Fibroblast of pulmonary artery (primary cell): ENCODE results near the gene CFTR.
A peak's percentile ranks its signal among the peaks of the same experiment; 100 is the strongest.

Experiments used
- DNase-seq: peaks from one replicate; pipeline ENCODE4 v3.0.0-alpha.2; 2010; ENCODE audit warnings: low read depth
- H3K4me3 ChIP-seq: replicated peaks from 2 replicates; pipeline ENCODE4 v1.5.1; 2011; ENCODE audit warnings: low read depth, mild to moderate bottlenecking, control low read depth, low read length, moderate library complexity
- TF ChIP-seq, protein P1 (sequence below): IDR thresholded peaks from 2 replicates; pipeline ENCODE4 v1.5.1; 2011; ENCODE audit warnings: mild to moderate bottlenecking, control low read depth, low read length, inconsistent platforms; ENCODE audit errors: missing control alignments

Gene CFTR

DNA sequence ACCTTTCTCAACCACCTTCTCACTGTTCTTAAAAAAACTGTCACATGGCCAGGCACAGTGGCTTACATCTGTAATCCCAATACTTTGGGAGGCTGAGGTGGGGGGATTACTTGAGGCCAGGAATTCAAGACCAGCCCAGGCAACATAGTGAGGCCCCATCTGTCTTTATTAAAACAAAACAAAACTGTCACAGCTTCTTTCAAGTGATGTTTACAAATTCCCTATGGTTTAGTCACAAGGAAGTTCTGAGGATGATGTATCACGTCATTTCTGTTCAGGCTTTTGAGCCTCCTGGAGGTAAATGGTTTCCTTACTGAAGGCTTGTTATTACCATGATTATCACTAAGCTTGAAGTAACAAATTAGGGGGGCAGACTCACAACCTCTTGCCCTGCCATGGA lies 186.2 kb downstream of the CFTR start:
- no peak overlapping the region for H3K4me3 ChIP-seq
- DNase-seq, result peak; percentile 78
- TF ChIP-seq, protein P1, sequence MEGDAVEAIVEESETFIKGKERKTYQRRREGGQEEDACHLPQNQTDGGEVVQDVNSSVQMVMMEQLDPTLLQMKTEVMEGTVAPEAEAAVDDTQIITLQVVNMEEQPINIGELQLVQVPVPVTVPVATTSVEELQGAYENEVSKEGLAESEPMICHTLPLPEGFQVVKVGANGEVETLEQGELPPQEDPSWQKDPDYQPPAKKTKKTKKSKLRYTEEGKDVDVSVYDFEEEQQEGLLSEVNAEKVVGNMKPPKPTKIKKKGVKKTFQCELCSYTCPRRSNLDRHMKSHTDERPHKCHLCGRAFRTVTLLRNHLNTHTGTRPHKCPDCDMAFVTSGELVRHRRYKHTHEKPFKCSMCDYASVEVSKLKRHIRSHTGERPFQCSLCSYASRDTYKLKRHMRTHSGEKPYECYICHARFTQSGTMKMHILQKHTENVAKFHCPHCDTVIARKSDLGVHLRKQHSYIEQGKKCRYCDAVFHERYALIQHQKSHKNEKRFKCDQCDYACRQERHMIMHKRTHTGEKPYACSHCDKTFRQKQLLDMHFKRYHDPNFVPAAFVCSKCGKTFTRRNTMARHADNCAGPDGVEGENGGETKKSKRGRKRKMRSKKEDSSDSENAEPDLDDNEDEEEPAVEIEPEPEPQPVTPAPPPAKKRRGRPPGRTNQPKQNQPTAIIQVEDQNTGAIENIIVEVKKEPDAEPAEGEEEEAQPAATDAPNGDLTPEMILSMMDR, result no peak

DNA sequence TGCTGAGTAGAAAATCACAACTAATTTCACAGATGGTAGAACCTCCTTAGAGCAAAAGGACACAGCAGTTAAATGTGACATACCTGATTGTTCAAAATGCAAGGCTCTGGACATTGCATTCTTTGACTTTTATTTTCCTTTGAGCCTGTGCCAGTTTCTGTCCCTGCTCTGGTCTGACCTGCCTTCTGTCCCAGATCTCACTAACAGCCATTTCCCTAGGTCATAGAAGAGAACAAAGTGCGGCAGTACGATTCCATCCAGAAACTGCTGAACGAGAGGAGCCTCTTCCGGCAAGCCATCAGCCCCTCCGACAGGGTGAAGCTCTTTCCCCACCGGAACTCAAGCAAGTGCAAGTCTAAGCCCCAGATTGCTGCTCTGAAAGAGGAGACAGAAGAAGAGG lies 186.9 kb downstream of the CFTR start:
- no peak for DNase-seq
- no peak overlapping the region for H3K4me3 ChIP-seq
- TF ChIP-seq, protein P1, result no peak

DNA sequence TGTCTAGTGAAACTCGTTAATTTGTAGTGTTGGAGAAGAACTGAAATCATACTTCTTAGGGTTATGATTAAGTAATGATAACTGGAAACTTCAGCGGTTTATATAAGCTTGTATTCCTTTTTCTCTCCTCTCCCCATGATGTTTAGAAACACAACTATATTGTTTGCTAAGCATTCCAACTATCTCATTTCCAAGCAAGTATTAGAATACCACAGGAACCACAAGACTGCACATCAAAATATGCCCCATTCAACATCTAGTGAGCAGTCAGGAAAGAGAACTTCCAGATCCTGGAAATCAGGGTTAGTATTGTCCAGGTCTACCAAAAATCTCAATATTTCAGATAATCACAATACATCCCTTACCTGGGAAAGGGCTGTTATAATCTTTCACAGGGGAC lies 187.6 kb downstream of the CFTR start:
- peak; percentile 26 for DNase-seq
- TF ChIP-seq, protein P1, result no peak
- no peak overlapping the region for H3K4me3 ChIP-seq

DNA sequence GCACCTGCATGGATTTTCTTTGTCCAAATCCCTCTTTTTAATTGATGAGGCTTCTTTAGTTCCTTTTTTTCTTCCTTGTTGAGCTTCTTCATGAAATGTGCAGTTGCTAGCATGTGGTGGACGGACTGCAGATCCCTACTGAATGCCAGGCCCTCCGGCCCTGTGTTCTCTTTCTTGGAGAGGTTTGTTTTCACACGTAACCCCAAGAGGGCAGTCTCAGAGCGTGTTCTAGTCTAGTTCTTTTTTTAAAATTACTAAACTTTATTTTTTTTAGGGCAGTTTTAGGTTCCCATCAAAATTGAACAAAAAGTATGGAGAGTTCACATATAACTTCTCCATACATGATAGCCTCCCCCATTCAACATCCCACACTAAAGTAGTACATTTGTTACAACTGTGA lies 190.0 kb downstream of the CFTR start:
- TF ChIP-seq, protein P1, result no peak

DNA sequence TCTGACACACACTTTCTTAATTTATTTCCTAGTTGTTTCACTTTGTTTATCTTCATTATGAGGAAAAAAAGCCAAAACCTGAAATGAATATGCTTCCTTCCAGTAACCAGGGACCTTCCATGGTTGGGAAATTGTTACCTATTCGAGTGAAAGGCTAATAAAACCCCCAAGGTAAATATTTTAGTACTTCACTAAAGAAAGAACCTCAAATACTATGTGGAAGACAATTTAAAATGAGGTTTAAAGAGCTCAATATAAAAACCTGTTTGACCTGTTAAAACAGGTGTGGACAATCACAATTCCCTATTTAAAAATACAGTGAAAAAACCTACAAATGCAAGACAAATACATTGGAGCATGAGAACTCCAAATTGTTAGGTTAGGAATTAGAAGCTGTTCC lies 192.6 kb downstream of the CFTR start:
- H3K4me3 ChIP-seq, result no peak overlapping the region
- DNase-seq, result no peak
- TF ChIP-seq, protein P1, result no peak

More for the DNA sequence above, 190.0 kb downstream of the CFTR start:
- no peak for DNase-seq
- no peak overlapping the region for H3K4me3 ChIP-seq

DNA sequence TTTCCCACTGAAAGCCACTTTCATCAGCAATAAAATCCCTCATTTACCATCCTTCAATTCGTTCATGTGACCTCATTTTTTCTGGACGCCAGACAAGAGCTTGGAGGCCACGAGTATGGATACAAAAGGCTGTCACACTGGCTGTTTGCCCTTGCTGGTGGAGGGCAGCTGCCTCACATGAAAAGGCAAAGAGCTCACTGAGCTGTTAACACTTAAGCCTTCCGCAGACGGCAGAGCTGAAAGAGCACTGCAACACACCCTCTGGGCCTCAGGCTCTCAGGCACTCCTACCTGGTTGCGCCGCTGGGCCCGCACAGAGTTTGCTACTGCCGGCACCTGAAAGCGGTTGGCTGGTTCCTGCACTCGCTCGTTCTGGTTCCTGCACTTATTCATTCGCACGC lies 193.5 kb downstream of the CFTR start:
- DNase-seq, result peak; percentile 23
- TF ChIP-seq, protein P1, result no peak
- no peak overlapping the region for H3K4me3 ChIP-seq

DNA sequence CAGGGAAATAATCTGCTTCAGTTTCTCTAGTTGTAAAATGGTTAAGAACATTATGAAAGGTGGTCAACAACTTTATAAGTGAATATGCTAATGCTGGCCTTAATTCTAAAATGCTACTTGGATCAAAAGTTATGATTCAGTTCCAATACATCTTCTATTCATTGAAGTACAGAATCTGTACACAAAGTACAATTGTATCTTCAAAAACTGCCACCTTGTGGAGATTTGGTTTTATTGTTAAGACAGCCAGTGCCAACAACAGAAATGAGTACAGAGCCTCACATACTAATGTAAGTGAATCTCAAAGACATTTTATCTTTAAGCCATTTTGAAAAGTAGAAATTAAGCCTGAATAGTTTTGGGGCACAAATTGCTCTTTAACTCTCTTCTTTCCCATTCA lies 194.0 kb downstream of the CFTR start:
- peak; percentile 79 for DNase-seq
- TF ChIP-seq, protein P1, result peak; percentile 55
- H3K4me3 ChIP-seq, result no peak overlapping the region
